GM20000 (cell line): ENCODE measurements around the gene EPHA3.

ENCODE experiments used
- DNase-seq: peaks from one replicate; pipeline ENCODE4 v3.0.0; 2012; ENCODE audit warnings: low spot score
- TF ChIP-seq, protein P1 (sequence below): IDR thresholded peaks from 2 replicates; pipeline ENCODE4 v1.5.1; 2012; ENCODE audit warnings: mild to moderate bottlenecking, control low read depth; ENCODE audit errors: extremely low read depth, missing control alignments

Gene EPHA3

DNA sequence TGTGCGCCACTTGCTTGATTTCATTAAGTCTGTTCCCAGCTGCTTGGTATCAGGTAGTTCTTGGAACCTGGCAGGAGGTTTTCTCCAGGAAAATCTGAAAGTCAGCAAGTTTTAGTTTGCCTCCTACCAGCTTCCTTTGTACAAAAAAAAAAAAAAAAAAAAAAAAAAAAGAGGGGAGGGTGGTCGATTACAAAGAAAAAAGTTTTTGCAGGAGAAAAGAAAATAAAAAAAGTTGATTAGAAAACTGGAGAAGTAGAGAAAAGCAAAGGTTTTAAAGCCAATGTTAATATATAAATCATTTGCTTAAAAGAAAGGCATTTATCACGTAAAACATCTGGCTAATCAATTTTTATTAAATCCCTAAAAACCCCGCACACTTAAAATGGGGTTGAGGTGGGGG is 5.9 kb downstream of the EPHA3 start:
- TF ChIP-seq, protein P1, sequence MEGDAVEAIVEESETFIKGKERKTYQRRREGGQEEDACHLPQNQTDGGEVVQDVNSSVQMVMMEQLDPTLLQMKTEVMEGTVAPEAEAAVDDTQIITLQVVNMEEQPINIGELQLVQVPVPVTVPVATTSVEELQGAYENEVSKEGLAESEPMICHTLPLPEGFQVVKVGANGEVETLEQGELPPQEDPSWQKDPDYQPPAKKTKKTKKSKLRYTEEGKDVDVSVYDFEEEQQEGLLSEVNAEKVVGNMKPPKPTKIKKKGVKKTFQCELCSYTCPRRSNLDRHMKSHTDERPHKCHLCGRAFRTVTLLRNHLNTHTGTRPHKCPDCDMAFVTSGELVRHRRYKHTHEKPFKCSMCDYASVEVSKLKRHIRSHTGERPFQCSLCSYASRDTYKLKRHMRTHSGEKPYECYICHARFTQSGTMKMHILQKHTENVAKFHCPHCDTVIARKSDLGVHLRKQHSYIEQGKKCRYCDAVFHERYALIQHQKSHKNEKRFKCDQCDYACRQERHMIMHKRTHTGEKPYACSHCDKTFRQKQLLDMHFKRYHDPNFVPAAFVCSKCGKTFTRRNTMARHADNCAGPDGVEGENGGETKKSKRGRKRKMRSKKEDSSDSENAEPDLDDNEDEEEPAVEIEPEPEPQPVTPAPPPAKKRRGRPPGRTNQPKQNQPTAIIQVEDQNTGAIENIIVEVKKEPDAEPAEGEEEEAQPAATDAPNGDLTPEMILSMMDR, result no peak
- DNase-seq, result no peak

DNA sequence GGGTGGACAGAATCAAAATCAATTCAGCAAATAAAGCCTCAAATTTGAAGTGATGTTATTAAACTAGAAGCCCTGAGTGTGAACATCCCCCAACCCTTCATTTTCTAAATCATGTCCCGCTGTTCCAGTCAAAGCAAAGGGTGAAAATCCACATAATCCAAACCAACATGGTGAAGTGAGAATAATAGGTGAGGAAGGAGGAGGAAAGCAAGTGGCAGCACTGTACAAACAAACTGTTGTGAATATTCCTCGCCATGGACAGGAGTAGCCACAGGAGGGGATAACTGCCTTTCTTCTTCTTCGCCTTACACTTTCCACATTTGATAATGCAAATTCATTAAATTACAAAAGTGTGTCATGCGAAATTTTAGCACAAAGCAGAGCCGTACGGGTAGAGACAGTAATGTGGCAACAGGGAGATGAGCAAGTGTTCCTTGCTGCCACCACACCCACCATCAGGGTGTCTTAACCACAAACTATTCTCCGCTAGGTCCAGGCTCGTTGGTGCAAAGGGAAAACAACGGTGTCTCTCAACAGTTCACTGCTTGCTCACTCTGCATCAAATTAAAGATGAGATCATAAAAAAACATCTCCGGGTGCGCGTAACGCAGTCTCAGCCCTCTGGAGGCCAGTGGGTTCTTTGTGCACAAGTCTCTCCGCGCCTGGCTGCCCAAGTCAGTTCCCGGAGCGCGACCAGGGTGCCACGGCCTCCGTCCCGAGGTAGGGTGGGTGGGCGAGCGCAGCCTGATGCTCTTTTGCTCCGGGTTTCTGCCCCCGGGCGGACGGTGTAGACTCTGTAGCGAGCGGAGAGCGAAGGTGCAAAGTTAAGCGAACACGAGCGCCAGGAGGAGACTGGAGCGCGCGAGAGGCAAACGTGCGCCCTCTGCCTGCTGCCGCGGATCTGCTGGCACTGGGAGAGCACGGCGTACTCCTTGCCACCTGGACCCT is 6.7 kb downstream of the EPHA3 start:
- DNase-seq, result peak; percentile 12
- TF ChIP-seq, protein P1, result peak; percentile 76

DNA sequence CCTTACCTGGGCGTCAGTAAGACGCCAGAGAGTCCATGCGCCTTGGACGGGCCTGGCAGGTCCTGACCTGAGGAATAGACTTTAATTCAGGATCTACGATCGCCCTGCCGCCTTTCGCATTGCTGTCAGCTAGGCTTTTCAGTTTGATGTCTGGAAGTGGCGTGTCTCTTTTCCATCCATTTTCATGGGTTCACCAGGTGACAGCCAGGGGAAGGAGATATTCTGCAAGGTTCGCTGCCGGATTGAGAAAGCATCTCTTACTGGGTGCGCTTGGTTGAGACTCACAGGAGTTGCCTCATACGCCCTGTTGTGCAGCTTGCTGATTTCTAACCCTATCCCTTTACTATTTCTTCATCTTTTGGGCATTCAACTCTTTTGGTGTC is 7.4 kb downstream of the EPHA3 start:
- TF ChIP-seq, protein P1, result no peak
- DNase-seq, result no peak

DNA sequence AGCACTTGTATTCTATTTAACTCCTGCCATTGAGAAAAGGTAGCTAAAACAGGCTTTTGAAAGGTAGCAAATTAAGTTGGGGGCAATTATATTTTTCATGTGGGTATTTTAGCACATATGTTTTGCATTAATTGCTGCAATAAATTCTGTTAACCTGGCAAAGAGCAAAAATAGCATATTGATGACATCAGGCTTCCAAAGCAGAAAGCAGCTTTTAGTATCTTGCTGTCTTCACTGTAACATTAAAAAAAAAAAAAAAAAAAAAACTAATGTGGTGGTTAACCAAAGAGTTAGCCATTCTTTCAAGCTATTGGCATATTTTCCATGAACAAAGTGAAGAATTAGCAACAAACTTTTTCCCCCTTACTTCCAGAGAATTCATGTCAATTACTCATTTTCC is 9.1 kb downstream of the EPHA3 start:
- DNase-seq, result no peak

DNA sequence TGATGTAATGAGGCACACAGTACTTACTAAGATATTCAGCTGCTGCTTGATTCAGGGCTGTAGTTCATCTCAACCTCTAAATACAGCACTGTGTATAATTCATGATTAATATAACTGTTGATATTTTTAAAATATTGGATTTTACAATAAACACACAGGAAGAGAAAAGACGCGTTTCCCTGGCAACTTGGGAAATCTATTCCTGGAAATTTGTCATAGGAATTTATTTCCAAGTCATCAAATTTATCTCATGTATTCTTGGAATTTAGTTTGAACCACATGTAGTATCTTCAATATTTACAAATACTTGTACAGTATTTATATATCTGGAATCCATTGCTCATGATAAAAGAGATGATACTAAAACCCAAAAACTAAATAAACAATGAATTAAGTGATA is 30.6 kb downstream of the EPHA3 start:
- TF ChIP-seq, protein P1, result no peak

More for the DNA sequence above, 9.1 kb downstream of the EPHA3 start:
- TF ChIP-seq, protein P1, result no peak

DNA sequence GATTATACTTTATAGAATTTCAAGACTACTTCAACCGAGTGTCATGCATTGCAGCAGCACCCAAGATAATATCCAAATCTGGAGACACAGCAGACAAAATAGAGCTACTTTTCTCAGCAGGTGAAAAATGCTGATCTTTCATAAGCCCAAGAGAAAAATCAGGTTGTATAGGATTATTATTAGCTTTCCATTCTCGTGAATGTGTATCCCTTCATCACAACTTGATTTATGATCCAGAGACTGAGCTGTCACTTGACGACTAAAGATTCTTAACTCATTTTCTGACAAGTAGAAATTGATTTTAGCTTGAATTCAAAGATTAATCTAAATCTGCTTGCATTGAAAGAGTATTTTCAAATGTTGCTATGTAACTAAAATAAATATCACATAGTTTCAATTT is 32.4 kb downstream of the EPHA3 start:
- DNase-seq, result no peak
- TF ChIP-seq, protein P1, result no peak

More for the DNA sequence above, 30.6 kb downstream of the EPHA3 start:
- no peak for DNase-seq

DNA sequence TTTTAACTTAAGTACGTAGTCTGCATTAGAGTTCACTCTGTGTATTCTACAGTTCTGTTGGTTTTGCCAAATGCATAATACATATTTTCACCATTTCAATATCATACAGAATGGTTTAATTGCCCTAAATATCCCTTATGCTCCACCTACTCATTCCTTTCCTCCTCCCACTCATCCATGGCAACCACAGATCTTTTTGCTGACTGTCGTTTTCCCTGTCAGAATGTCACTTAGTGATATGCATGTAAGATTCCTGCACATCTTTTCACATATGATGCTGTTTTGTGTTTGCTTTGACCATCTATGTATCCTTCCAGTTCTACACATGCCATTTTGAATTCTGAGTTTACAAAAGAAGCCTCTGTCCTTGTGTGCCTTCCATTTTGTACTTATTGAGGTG is 36.7 kb downstream of the EPHA3 start:
- no peak for DNase-seq
- TF ChIP-seq, protein P1, result no peak
